Measurements from ENCODE around the gene PSG7.
"Not testable (repeated sequence)": the region's sequence is repeated elsewhere in the genome, so short reads cannot be mapped to it uniquely, and the experiment has no call there.

GRCh38 chr19:42933412-42933811 lies 3.6 kb downstream of the PSG7 start:
- TF ChIP-seq CTCF (IDR thresholded peaks at IDR 0.05; ENCODE audit: borderline replicate concordance, extremely low read depth, low read length, poor library complexity, severe bottlenecking); EZH2 (IDR thresholded peaks at IDR 0.05; ENCODE audit: borderline replicate concordance, low read depth, low read length, severe bottlenecking): not testable (repeated sequence)
